HL-60 (cell line): ENCODE results near the gene ADAMTSL3.

Source experiments
- GABPA ChIP-seq: IDR thresholded peaks from 2 replicates; pipeline ENCODE4 v1.6.1; 2012; ENCODE audit warnings: low read depth
- POLR2AphosphoS5 ChIP-seq: IDR thresholded peaks from 2 replicates; pipeline ENCODE4 v1.6.1; 2012; ENCODE audit warnings: low read depth
- SPI1 ChIP-seq: IDR thresholded peaks from 2 replicates; pipeline ENCODE4 v1.6.1; 2012; ENCODE audit warnings: low read depth, mild to moderate bottlenecking, borderline replicate concordance
- TF ChIP-seq, protein P1 (sequence below): IDR thresholded peaks from one replicate; pipeline ENCODE4 v1.5.1; 2011; ENCODE audit warnings: low read length, control low read depth, inconsistent platforms; ENCODE audit not compliant: insufficient read depth
- TF ChIP-seq, protein P2 (sequence below): IDR thresholded peaks from 2 replicates; pipeline ENCODE4 v1.6.1; 2012; ENCODE audit warnings: low read depth; ENCODE audit not compliant: insufficient replicate concordance

DNA sequence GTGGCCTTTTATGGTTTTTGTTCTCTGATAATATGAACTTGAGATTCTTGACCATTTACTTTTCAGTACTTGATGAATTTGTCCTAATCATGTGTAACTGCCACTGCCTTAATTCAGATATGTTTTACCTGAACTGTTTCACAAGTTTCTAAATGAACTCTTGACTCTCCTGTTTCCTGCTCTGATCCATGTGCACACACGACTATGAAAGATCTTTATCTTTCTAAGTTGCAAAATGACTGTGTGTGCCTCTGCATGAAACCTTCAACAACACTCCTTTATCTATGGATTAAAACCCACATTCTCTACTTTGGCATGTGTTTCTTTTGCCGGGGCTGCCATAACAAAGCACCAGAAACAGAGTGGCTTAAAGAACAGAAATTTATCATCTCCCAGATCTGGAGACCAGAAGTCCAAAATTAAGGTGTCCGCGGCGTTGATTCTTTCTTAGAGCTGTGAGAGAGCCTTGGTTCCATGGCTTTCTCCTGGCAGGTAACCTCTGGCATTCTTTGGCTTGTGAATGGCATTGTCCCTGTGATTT lies 275.0 kb downstream of the ADAMTSL3 start:
- TF ChIP-seq, protein P1, sequence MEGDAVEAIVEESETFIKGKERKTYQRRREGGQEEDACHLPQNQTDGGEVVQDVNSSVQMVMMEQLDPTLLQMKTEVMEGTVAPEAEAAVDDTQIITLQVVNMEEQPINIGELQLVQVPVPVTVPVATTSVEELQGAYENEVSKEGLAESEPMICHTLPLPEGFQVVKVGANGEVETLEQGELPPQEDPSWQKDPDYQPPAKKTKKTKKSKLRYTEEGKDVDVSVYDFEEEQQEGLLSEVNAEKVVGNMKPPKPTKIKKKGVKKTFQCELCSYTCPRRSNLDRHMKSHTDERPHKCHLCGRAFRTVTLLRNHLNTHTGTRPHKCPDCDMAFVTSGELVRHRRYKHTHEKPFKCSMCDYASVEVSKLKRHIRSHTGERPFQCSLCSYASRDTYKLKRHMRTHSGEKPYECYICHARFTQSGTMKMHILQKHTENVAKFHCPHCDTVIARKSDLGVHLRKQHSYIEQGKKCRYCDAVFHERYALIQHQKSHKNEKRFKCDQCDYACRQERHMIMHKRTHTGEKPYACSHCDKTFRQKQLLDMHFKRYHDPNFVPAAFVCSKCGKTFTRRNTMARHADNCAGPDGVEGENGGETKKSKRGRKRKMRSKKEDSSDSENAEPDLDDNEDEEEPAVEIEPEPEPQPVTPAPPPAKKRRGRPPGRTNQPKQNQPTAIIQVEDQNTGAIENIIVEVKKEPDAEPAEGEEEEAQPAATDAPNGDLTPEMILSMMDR: no peak
- TF ChIP-seq, protein P2, sequence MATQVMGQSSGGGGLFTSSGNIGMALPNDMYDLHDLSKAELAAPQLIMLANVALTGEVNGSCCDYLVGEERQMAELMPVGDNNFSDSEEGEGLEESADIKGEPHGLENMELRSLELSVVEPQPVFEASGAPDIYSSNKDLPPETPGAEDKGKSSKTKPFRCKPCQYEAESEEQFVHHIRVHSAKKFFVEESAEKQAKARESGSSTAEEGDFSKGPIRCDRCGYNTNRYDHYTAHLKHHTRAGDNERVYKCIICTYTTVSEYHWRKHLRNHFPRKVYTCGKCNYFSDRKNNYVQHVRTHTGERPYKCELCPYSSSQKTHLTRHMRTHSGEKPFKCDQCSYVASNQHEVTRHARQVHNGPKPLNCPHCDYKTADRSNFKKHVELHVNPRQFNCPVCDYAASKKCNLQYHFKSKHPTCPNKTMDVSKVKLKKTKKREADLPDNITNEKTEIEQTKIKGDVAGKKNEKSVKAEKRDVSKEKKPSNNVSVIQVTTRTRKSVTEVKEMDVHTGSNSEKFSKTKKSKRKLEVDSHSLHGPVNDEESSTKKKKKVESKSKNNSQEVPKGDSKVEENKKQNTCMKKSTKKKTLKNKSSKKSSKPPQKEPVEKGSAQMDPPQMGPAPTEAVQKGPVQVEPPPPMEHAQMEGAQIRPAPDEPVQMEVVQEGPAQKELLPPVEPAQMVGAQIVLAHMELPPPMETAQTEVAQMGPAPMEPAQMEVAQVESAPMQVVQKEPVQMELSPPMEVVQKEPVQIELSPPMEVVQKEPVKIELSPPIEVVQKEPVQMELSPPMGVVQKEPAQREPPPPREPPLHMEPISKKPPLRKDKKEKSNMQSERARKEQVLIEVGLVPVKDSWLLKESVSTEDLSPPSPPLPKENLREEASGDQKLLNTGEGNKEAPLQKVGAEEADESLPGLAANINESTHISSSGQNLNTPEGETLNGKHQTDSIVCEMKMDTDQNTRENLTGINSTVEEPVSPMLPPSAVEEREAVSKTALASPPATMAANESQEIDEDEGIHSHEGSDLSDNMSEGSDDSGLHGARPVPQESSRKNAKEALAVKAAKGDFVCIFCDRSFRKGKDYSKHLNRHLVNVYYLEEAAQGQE: no peak
- no peak for TF ChIP-seq POLR2AphosphoS5
- no peak for TF ChIP-seq GABPA
- TF ChIP-seq SPI1: no peak
